Epidermal melanocyte (primary cell): Measurements from ENCODE around the gene PKP1.
"Not testable (repeated sequence)": the region's sequence is repeated elsewhere in the genome, so short reads cannot be mapped to it uniquely, and the experiment has no call there.

Experiments
- DNase-seq: peaks from one replicate; pipeline ENCODE4 v3.0.0; 2011; ENCODE audit warnings: low spot score; ENCODE audit not compliant: insufficient read length

PKP1 gene, protein sequence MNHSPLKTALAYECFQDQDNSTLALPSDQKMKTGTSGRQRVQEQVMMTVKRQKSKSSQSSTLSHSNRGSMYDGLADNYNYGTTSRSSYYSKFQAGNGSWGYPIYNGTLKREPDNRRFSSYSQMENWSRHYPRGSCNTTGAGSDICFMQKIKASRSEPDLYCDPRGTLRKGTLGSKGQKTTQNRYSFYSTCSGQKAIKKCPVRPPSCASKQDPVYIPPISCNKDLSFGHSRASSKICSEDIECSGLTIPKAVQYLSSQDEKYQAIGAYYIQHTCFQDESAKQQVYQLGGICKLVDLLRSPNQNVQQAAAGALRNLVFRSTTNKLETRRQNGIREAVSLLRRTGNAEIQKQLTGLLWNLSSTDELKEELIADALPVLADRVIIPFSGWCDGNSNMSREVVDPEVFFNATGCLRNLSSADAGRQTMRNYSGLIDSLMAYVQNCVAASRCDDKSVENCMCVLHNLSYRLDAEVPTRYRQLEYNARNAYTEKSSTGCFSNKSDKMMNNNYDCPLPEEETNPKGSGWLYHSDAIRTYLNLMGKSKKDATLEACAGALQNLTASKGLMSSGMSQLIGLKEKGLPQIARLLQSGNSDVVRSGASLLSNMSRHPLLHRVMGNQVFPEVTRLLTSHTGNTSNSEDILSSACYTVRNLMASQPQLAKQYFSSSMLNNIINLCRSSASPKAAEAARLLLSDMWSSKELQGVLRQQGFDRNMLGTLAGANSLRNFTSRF

DNA sequence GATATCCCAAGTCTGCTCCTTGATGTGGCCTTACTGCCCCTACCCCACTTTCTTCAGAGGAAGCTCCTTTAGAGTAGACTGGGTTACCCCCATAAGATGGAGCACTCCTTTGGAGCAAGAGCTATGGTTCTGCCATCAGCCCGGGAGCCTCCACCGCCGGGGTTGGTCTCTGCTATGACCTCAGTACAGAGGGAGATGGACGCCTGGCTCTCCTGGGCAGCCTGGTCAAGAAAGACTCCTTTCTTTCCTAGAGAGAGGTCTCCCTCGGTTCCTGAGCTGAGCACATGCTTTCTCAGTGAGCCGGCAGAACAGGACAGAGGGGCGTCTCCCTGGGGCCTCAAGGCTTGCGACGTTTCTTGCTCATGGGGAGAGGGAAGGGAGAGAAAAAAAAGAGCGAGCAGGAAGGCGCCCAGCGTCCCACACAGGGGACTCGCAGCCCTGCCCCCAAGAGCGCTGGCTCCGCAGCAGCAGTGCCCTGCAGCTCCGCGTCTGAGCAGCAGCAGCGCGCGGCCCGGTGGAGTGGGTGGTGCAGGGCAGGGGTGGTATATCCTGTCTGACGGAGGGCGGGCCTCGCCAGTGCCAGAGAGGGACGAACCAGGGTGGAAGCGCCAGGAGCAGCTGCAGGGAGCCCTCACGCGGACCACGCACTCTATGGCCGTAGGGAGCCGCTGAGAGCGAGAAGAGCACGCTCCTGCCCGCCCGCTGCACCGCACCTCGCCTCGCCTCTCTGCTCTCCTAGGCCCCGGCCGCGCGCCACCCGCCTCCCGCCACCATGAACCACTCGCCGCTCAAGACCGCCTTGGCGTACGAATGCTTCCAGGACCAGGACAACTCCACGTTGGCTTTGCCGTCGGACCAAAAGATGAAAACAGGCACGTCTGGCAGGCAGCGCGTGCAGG lies at the start of gene PKP1:
Gene PKP1, plus strand, starts transcription at position 576 of the 899 bp plus-strand sequence. Its CDS starts 197 bp downstream, at position 773.
- DNase-seq, result no peak

DNA sequence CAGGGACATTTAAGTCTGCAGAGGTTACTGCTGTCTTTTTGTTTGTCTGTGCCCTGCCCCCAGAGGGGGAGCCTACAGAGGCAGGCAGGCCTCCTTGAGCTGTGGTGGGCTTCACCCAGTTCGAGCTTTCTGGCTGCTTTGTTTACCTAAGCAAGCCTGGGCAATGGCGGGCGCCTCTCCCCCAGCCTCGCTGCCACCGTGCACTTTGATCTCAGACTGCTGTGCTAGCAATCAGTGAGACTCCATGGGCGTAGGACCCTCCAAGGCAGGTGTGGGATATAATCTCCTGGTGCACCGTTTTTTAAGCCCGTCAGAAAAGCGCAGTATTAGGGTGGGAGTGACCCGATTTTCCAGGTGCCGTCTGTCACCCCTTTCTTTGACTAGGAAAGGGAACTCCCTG lies 43.7 kb upstream of the PKP1 start:
- not testable (repeated sequence) for DNase-seq

DNA sequence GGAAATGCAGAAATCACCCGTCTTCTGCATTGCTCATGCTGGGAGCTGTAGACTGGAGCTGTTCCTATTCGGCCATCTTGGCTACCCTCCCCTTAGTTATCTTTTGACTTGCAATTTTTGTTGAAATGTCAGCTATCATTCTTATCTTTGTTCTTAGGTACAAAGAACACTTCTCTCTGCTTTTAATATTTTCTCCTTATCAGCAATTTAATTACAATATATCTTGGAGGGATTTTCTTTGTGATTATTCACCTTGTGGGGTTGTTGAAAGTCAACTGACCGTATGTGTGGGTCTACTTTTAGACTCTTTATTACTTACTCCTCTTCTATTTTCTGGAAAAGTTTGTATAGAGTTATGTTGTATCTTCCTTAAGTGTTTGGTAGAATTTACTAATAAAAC lies 43.1 kb upstream of the PKP1 start:
- no peak for DNase-seq

DNA sequence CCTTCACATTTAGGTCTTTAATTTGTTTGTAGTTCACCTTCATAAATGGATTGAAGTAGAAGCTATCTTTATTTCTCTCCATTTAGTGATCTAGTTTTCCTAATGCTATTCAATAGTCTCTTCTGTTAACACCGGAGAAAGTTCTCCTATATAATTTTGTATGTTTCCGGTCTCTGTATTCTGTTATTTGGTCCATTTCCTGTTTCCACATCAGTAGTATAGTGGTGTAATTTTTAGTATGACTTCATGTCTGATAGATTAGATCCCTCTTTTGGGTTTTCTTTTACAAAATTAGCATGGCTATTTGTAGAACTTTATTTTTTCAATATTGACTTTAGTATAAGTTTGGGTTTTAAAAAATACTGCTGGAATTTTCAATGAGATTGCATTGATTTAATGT lies 41.6 kb upstream of the PKP1 start:
- no peak for DNase-seq

DNA sequence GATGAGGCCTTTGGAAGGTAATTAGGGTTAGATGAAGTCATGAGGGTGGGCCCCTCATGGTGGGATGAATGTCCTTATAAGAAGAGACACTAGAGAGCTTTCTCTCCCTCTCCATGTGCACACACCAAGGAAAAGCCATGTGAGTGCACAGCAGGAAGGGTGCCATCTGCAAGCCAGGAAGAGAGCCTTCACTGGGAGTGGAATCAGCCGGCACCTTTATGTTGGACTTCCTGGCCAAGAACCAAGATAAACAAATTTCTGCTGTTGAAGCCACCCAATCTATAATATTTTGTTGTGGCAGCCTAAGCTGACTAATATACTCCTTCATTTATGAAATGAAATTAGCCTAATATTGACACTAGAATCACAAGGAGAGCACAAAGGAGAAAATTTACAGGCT lies 38.2 kb upstream of the PKP1 start:
- DNase-seq, result no peak

DNA sequence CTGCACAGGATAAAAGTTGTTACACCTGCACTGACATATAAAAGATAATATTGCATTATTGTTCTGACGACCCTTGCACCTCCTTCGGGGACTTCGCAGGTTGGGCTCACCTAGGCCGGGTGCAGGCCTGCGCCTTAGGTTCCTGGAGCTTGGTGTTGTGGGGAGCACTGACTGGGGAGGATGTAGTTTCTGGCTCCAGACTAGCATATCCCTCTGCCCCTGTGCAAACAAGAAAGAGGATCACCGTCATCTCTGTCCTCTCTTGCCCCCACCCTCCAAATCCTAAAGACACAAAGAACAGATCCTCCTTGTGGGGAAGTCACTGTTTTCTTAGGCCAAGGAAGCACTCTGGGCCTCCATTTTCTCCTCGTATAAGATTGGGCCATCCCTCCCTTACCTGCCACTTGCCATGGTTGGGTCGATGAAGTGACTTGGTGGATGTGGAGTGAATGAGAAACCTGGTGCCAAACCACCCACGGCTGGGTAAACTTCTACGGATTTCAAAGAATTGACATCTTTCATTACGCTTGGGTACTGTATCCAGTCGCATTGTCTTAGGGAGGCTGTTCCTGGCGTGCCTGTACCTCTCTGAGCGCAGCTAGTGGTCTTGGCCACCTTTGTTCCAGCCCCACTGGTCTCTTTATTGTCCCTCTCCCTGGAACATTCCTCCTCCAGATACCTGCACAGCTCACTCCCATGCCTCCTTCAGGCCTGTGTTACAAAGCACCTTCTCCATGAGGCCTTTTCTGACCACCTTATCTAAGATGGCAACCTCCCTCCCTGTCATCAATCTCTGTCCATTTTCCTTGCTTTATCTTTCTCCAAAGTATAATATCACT lies 34.4 kb upstream of the PKP1 start:
- DNase-seq, result no peak

DNA sequence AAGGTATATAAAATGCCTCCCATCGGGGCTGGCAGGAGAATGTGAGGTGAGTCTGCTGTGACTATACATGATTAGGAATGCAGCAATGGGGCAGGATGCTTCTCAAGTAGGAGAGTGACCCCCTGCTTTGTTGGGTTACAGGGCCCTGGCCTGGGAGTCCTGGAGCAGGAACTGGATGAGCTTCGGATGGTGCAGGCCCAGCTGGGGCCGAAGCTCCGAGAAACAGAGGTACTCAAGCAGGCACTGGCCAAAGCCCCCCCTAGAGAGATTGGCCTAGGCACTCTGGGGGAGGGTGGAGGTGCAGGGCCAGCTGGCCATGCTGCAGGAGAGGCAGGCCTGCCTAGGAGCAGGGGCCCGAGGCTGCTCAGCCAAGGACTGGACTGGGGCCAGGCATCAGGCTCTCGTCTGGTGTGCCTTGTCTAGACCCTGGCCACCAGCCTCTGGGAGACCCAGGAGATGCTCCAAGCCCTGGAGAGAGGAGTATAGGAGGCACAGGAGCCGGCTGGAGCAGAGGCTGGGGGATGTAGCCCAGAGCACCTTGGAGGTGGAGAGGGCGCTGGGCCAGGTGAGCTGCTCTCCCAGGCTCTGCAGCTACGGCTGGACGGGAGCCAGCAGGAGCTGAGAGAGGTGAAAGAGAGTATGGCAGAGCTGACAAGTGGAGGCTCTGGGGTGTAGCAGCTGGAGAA lies 32.8 kb upstream of the PKP1 start:
- DNase-seq, result no peak

DNA sequence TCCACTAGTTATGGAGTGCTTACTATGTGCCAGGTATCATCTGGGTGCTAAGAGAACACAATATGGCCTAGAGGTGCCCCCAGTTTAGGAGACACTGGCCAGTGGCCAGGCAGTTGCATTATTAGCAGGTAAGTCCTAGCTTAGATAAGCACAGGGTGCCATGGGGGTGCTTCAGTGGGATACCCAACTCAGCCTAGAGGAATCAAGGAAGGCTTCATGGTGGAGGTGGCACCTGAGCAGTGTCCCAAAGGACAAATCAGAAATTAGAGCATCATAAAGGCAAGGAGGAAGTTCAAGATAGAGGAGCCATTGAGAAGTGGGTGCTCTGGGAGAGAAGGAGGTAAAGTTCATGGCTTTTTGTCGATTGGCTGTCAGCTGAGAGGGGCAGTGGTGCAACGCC lies 31.9 kb upstream of the PKP1 start:
- no peak for DNase-seq

DNA sequence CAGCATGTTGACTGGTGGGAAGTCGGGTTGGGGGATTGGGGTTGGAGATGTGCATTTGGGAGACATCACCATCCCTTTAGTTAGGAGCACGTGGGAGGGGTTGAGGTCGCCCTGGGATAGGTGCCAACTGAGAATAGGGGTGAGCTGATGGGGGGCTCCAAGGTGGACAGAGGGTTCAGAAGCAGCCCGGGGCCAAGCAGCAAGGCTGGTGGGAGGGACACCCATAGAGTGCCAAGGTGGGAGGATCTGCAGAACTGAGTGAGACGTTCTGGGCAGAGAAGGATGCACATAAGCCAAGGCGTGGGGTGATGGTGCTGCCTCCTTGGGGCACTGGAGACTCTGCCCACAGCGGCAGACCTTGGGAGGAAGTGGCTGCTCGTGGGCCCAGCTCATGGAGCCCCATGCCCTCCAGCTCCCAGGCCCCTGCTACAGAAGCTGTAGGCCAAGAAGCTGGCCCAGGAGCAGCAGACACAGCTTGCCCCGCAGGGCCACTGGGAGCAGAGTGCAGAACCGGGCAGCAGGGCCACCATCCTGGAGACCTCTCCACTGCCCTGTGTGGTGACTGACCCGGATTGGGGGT lies 31.4 kb upstream of the PKP1 start:
- DNase-seq, result no peak

DNA sequence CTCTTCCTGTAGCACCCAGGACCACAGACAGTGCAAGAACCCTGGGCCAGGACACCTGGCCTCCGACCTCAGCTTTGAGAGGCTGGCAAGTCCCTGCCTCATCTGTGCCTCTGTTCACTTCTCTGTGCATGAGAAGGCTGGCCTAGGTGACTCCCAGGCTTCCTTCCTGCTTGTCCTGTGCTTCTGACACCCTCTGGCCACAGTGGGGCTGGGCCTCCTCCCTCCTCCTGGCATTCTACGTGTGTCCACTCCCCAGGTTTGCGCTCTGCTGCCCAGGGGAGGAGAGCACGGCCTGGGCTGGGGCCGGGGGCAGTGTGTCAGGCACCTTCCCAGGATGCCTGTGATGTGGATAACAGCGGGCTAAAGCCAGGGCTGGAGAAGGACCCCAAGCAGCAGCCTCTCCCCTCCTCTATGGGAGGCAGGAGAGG lies 30.3 kb upstream of the PKP1 start:
- no peak for DNase-seq

DNA sequence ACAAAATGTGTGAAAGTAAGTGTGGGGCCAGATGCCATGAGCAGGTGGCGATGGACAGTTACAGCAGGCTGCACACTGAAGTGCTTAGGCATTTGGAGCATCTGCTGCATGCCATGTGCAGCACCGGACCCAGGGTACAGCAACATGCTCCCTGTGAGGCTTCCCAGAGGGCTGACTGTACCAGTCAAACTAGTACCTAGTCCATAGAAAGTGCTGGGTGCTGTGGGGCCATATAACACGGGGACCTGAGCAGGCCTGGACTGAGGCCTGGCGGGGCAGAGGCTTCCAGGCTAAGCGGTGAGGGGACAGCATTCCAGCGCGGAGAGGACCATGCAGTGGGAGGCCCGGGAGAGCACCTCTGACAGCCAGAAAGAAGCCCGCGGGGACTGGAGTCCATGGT lies 29.9 kb upstream of the PKP1 start:
- no peak for DNase-seq

DNA sequence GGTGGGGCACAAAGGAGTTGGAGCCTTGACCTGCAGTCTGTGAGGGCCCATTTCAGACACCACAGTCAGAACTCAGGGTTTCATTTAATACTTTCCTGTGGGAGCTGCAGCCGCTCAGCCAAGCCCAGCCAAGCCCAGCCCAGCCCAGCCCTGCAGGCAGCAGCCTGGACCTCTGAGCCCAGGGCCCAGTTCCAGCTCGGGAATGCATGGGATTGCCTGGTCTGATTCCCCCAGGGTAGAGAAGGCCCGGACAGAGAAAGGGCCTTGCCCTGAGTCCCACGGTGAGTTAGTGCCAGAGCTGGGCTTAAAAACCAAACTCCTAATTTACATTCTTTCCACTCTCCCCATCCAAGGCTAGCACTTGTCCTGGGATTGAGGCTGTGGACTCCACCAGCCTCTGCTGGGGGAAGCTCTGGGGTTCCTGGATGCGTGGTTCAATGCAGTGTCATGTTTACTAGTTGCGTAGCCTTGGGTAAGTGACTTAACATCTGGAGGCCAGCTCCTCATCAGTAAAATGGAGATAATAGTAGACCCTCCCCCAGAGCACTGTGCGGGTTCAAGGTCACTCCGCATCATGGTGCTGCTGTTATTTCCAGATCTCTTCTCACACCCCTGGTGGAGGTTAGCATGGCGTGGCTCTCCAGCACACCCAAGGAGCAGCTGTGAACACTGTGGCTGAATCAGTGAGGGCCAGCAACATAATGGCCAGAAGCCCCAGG lies 29.2 kb upstream of the PKP1 start:
- no peak for DNase-seq

DNA sequence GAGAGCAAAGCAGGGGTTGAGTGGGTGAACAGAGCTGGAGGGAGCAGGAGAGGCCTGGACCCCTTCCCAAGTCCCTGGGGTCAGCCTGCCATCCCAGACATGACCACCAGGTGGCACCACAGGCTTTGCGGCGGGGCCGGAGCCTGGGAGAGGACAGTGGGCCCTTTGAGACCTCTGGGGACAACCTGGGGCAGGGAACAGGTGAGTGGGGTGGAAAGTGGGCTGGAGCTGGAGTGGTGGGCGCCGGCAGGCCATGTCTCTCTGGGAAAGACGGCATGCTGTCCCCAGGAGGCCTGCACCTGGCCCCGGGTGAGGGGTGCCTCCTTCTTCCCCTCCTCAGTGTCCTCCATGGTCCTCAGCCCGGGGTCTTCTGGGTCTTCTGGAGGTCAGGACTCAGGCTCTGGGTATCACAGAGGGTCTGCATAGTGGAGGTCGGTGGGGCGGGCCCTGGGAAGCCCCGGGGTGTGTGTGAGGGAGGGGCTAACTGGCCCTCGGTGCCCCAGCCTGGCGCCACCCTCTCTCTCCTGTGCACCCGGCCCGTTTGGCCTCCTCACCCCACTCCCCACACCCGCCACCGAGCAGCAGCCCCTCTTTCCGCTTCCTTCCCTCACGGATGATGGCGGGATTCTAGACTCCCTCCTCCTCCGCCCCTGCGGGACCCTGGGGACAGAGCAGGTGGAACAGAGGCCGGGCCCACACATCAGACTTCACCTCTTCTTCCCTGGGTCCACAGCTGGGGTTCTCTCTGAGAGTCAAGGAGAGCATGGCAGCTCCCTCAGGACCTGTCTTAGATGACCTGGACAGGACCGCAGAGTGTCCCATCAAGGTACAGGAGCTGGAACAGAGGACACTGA lies 28.5 kb upstream of the PKP1 start:
- DNase-seq, result peak; percentile 48

DNA sequence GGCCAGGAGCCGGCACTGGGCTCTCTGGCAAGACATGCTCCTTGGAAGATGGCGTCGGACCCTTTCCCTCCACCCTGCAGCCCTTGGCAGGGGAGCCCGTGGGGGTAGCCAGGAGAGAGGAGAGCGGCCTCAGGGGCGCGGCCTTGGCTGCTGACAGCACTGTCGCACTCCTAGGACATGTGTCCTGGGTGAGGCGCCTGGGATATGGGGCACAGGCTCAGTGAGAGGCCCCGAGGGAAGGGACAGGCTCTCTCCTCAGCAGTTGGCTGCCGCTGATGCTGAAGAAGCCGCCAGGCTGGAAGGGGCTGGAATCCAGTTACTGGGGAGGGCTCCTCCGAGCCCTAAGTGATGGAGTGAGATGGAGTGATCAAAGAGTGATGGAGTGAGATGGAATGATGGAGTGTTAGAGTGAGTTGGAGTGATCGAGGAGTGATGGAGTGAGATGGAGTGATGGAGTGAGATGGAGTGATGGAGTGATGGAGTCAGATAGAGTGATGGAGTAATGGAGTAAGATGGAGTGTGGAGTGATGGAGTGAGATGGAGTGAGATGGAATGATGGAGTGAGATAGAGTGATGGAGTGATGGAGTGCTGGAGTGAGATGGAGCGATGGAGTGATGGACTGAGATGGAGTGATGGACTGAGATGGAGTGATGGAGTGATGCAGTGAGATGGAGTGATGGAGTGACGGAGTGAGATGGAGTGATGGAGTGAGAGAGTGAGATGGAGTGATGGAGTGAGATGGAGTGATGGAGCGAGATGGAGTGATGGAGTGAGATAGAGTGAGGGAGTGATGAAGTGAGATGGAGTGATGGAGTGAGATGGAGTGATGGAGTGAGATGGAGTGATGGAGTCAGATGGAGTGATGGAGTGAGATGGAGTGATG lies 27.6 kb upstream of the PKP1 start:
- no peak for DNase-seq

DNA sequence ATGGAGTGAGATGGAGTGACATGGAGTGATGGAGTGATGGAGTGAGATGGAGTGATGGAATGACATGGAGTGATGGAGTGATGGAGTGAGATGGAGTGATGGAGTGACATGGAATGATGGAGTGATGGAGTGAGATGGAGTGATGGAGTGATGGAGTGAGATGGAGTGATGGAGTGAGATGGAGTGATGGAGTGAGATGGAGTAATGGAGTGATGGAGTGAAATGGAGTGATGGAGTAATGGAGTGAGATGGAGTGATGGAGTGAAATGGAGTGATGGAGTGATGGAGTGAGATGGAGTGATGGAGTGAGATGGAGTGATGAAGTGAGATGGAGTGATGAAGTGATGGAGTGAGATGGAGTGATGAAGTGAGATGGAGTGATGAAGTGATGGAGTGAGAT lies 25.2 kb upstream of the PKP1 start:
- DNase-seq, result not testable (repeated sequence)

DNA sequence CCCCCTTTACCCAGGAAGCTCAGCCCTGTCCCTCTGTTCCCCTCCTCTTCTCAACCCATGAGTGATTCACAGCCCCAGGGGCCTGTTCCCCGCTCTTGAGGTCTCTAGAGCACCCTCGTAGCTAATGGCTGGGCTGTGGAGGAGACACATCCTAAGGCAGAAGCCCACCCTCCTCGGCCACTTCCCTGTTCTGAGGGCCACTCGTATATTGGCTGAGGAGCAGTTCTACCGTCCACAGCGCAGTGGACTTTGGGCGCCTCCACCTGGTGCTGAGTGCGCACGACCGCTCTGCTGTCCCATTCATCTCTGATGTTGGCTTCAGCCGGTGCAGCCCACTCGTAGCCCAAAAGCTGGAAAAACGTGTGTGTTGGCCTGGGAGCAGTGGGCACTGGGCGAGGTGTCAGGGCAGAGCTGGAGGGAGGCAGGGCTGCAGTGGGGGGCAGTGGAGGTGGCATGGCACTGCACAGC lies 24.5 kb upstream of the PKP1 start:
- DNase-seq, result no peak
